HG03097 (cell line): ENCODE measurements around the gene SPATA6L.
"Not testable (repeated sequence)": the region's sequence is repeated elsewhere in the genome, so short reads cannot be mapped to it uniquely, and the experiment has no call there.

Experiments
- ATAC-seq: cut with Tn5 transposase; IDR thresholded peaks from one replicate; pipeline ENCODE4 v1.9.1; 2021; ENCODE audit not compliant: unreplicated experiment, low FRiP score

SPATA6L gene

GRCh38 chr9:4678679-4679267 lies 12.5 kb upstream of the SPATA6L start:
- no peak for ATAC-seq

DNA sequence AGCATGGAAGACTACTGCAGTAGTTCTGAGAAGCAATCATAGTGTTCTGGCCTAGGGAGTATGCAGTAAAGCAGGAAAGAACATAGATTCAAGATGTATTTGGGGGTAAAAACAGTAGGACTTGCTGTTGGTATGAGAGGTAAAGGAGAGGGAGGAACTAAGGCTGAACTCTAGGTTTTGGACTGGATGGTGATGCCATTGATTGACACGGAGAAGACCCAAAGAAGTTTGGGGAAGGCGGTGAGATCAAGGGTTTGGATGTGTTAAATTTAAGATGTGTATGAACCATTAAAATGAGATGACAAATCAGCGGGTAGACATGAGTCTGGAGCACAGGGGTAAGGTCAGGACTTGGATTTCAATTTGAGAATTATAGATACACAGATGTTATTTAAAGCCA lies 11.1 kb upstream of the SPATA6L start:
- ATAC-seq = no peak

DNA sequence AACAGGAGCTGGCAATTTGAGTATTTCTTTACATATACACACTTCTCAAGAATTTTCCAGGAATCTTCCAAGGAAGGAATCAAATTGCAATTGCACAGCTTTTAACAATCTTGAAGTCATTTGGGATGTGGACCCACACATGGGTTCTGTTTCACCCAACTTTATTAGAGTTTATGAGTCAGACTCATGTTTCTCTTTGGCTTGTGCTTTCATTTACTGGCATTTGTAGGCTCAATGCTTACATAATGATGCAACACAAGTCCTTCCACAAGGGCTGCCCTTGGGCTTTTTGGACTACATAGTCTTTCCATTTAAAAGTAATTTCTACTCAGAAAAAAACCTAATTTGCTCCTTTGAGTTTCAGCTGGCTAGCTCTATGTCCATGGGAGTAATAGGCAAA lies 8.5 kb upstream of the SPATA6L start:
- no peak for ATAC-seq

- ATAC-seq = no peak
These were observed 5.5 kb upstream of the SPATA6L start for GRCh38 chr9:4671737-4672136.

GRCh38 chr9:4670591-4670990 lies 4.3 kb upstream of the SPATA6L start:
- no peak for ATAC-seq

DNA sequence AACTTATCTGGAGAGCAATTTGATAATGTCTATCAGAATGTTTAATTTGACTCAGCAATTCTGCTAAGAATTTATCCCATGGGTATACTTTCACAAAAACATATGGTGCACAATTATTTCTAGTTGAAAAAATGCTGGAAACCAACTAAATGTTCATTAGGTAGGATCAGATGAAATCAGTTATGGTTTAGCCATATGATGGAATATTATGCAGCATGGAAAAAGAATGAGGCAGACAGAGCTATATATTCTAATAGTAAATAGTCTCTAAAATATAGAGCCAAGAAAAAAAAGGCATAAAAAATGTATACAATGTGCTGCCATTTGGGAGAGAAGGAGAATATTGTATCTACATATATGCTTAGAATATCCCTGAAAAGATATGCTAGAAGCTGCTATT lies 3.6 kb upstream of the SPATA6L start:
- no peak for ATAC-seq

DNA sequence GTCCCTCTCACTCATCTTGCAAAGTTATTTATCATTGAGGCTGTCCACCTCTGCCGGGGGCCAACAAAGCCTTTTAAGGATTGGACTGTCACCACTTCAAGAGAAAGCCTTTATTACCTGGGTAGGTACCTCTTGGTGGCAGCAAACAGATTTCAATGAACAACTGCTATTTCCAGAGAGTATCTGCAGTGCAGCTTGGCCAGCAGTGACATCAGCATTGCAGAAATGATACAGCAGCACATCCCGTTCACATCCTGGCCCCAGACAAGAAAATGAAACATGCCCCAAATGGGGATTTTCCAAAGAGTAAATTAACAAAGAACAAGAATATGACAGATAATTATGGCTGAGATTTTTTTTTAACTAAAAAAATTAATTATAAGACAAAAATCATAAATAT lies 2.3 kb upstream of the SPATA6L start:
- no peak for ATAC-seq

DNA sequence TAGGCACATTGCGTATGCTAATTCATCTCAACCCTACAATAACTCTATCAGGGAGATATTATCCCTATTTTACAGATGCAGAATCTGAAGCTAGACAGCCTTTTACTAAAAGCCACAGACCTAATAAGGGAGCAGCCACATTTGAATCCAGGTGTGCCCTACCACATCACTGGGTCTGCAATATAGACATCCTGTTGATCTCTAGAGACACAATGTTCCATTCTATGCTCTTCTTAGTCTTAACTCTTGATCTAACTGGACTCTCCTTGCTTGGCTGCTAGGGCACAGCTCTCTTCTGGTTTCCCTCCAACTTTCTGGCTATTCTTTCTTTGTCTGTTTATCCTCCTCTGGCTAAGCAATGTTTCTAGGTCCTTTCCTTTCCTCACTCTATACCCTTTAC lies 1.4 kb upstream of the SPATA6L start:
- no peak for ATAC-seq

DNA sequence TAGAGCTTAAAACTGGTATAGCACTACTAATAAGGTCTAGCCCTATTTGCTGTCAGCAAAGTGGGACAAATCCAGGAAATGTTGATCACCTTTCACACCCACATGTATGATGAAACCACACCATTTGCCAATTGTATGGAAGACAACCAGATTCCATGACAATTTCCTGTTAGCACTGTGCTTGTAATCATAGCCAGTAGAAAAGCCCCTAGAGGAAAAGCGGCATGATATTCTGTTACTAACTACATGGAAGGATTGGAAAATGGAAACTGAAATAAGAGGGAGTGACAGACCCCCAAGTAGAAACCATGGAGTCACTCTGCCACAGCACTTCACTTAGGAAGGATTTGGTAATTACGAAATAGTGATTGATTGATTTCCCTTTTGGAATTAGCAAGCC lies 923 bp downstream of the SPATA6L start:
- ATAC-seq = no peak

GRCh38 chr9:4663956-4664355 lies 2.3 kb downstream of the SPATA6L start:
- no peak for ATAC-seq

DNA sequence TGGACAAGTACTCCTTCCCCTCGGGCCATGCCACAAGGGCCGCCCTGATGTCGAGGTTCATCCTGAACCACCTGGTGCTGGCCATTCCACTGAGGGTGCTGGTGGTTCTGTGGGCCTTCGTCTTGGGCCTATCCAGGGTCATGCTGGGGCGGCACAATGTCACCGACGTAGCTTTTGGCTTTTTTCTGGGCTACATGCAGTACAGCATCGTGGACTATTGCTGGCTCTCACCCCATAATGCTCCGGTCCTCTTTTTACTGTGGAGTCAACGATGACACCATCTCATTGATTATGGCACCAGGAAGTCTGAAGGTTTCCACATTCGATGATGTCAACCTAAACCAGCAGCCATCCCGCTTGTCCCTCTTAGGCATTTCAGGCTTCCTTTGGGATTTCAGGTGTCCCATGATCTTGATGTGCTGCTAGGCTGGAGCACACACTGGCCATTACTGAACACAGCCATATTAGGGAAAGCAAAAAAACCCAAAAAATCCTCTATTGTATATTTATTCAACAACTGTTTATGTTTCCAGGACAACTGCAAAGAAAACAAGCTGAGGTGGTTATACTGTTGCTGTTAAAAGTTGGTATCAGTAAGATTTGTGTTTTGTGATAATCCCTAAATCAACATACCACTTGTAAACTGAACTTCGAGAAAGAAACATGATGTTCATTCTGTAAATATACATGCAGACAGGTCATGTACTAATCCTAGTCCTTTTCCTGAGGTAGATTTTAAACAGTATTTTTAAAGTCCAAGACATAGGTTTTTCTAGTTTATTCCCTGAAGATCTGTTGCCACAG lies 3.1 kb downstream of the SPATA6L start:
- ATAC-seq = no peak

DNA sequence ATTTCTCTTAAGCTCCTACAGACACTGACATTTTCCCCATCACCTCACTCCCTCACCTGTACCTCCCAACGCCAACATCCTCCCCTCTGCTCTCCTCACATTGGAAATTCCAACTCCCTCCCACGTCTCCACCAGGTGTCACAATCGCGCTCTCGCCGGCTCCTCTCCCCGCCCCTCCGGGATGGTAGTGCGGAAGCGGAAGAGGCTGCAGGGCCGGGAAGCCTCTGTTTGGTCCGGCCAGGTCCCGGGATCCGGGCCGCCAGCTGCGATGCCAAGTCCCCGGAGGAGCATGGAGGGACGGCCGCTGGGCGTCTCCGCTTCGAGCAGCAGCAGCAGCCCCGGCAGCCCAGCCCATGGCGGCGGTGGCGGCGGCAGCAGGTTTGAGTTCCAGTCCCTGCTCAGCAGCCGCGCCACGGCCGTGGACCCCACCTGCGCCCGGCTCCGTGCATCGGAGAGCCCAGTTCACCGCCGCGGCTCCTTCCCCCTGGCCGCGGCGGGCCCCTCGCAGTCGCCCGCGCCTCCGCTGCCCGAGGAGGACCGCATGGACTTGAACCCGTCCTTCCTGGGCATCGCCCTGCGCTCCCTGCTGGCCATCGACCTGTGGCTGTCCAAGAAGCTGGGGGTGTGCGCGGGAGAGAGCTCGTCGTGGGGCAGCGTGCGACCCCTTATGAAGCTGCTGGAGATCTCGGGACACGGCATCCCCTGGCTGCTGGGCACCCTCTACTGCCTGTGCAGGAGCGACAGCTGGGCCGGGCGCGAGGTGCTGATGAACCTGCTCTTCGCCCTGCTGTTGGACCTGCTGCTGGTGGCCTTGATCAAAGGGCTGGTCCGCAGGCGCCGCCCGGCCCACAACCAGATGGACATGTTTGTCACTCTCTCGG lies 3.9 kb downstream of the SPATA6L start, which contains the start of gene PLPP6:
PLPP6 (plus strand) TSS at position 187 of the 881 bp plus-strand sequence; CDS start at position 269, 82 bp downstream.
- ATAC-seq = peak; percentile 85

DNA sequence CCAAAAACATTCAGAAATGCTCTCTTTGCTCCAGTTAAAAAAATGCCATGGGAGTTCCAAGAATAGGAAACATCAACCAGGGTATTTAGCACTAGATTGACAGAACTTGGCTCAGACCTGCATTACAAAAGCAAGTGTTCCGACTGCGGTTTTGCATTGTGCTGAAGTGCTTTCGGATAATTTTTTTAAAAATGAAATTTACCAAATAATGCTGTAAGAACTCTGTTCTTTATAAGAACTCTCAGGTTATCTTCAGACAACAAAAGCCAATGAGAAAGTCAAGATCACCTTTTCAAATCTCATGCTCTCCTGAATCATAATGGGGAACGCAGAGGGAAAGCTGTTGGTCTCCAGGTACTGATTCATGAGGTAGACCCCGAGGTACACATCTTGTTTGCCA lies 4.7 kb downstream of the SPATA6L start:
- ATAC-seq = no peak

- no peak for ATAC-seq
These were observed 5.1 kb downstream of the SPATA6L start for GRCh38 chr9:4661165-4661564.

DNA sequence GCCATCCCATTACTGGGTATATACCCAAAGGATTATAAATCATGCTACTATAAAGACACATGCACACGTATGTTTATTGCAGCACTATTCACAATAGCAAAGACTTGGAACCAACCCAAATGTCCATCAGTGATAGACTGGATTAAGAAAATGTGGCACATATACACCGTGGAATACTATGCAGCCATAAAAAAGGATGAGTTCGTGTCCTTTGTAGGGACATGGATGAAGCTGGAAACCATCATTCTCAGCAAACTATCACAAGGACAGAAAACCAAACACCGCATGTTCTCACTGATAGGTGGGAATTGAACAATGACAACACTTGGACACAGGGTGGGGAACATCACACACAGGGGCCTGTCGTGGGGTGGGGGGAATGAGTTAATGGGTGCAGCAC lies 5.6 kb downstream of the SPATA6L start:
- not testable (repeated sequence) for ATAC-seq

DNA sequence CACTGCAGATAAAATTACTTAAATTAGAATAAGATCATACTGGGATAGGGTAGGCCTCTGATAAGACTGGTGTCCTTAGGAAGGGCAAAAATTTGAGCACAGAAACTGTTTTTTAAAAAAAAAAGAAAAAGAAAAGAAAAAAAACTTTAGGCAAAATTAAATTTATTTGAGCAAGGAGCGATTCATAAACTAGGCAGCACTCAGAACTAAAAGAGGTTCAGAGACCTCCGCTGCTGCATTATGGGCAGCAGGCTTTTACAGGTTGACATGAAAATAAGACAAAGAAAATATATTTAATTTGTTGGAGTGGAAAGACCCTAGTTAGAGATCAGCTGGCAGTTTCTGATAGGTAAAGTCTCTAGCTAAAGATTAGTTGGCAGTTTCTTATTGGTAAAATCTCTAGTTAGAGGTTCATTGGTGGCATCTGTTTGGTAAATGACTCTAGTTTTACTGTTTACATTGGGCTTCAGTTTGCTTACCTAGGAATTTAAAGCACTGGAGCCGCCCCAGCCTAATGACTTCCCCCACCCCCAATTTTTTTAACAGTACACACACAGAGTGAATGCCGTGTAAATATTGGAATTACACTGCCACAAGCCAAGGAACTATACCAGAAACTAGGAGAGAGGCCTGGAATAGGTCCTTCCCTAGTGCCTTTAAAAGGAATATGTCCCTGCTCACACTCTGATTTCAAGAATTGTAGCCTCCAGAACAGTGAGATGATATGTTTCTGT lies 8.7 kb downstream of the SPATA6L start:
- ATAC-seq = no peak

GRCh38 chr9:4656621-4657020 lies 9.7 kb downstream of the SPATA6L start:
- no peak for ATAC-seq

DNA sequence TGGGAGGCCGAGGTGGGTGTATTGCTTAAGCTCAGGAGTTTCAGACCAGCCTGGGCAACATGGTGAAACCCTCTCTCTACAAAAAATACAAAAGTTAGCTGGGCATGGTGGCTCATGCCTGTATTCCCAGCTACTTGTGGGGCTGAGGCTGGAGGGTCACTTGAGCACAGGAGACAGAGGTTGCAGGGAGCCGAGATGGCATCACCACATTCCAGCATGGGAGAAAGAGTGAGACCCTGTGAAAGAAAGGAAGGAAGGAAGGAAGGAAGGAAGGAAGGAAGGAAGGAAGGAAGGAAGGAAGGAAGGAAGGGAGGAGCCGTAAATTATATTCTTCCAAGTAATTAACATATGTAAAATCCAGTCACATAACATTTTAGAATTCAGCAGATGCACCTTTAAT lies 10.1 kb downstream of the SPATA6L start:
- not testable (repeated sequence) for ATAC-seq

GRCh38 chr9:4654538-4654937 lies 11.7 kb downstream of the SPATA6L start:
- no peak for ATAC-seq

- ATAC-seq = no peak
These were observed 12.2 kb downstream of the SPATA6L start for GRCh38 chr9:4654084-4654483.

GRCh38 chr9:4642351-4642750 lies 23.9 kb downstream of the SPATA6L start:
- no peak for ATAC-seq
